Ascending aorta (tissue), 2 donors: ENCODE results near the gene UBFD1. TPM values are rescaled to one million over a fixed set of nuclear protein-coding genes. Genes with fewer than 3 reads are reported as not detected.
"Not testable (repeated sequence)": the region's sequence is repeated elsewhere in the genome, so short reads cannot be mapped to it uniquely, and the experiment has no call there.

Experiments
- DNase-seq, 2 donors: peaks; one replicate each; pipeline ENCODE4 v3.0.0-alpha.2; 2019; ENCODE audit warnings: low spot score in 2 of 2
- H3K27ac ChIP-seq, 2 donors: fragments of 200-600 bp; sonication (generic); one replicate each; pipeline ENCODE4 v1.5.1; 2016 to 2017; ENCODE audit warnings: mild to moderate bottlenecking in 1 of 2
- H3K27me3 ChIP-seq: fragments of 200-600 bp; sonication (generic); one replicate; pipeline ENCODE4 v1.5.1; 2017
- H3K36me3 ChIP-seq, 2 donors: fragments of 200-600 bp; sonication (generic); one replicate each; pipeline ENCODE4 v1.5.1; 2016
- H3K4me1 ChIP-seq, 2 donors: fragments of 200-600 bp; sonication (generic); one replicate each; pipeline ENCODE4 v1.5.1; 2016 to 2017; ENCODE audit warnings: mild to moderate bottlenecking in 1 of 2
- H3K4me3 ChIP-seq, 2 donors: fragments of 200-600 bp; sonication (generic); one replicate each; pipeline ENCODE4 v1.5.1; 2016 to 2017; ENCODE audit warnings: mild to moderate bottlenecking in 1 of 2
- H3K9me3 ChIP-seq, 2 donors: fragments of 200-600 bp; sonication (generic); one replicate each; pipeline ENCODE4 v1.5.1; 2016
- intact Hi-C: fragments of 100-400 bp; cut with DNase I; formaldehyde crosslinking; loops from one replicate; pipeline ENCODE4 v1.15.1; 2023
- total RNA-seq: library from RNA; depleted of rRNA; stranded (reverse); fragments of >200 nt; gene quantifications from one replicate; pipeline ENCODE4 v1.1.0, GENCODE V29; 2016
- TF ChIP-seq, protein P1 (sequence below), 3 experiments: fragments of 200-600 bp in 2 of 3; fragments of 450-650 bp in 1 of 3; sonication (generic) in 2 of 3; IDR thresholded peaks; one replicate each; pipeline ENCODE4 v1.5.1; 2016 to 2019; ENCODE audit warnings: antibody characterized with exemption in 3 of 3, mild to moderate bottlenecking in 1 of 3, moderate library complexity in 1 of 3

The UBFD1 gene
- total RNA-seq, 1 donor from 2014 or later, result 51.8 TPM

DNA sequence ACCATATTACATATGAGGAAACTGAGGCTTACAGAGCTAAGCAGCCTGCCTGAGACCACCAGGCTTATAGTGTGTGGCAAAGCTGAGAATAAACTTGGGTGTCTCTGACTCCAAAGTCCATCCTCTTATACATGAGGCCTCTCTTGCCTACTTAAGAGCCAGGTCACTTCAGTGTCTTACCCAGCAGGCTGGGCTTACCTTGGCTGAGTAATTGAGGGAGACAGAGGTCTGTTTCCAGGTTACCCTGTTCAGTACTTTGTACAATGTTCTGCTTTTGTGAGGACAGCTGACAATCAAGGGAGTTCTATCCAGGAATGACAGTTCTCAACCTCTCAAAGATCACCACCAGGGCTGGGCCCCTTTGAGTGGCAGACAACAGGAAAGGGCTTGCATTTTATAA is 24.2 kb downstream of the UBFD1 start:
- no peak overlapping the region for H3K27ac ChIP-seq
- peaks cover 56 to 77% of the 10 kb centered on the region in 2 donors for H3K36me3 ChIP-seq
- no peak overlapping the region for H3K4me3 ChIP-seq
- no peaks in the 10 kb centered on the region for H3K9me3 ChIP-seq
- H3K27me3 ChIP-seq, result no peaks in the 10 kb centered on the region
- no peaks in the 10 kb centered on the region for H3K4me1 ChIP-seq
- intact Hi-C loops, result no loop called here
- TF ChIP-seq, protein P1, sequence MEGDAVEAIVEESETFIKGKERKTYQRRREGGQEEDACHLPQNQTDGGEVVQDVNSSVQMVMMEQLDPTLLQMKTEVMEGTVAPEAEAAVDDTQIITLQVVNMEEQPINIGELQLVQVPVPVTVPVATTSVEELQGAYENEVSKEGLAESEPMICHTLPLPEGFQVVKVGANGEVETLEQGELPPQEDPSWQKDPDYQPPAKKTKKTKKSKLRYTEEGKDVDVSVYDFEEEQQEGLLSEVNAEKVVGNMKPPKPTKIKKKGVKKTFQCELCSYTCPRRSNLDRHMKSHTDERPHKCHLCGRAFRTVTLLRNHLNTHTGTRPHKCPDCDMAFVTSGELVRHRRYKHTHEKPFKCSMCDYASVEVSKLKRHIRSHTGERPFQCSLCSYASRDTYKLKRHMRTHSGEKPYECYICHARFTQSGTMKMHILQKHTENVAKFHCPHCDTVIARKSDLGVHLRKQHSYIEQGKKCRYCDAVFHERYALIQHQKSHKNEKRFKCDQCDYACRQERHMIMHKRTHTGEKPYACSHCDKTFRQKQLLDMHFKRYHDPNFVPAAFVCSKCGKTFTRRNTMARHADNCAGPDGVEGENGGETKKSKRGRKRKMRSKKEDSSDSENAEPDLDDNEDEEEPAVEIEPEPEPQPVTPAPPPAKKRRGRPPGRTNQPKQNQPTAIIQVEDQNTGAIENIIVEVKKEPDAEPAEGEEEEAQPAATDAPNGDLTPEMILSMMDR (IDR thresholded peaks at IDR 0.05), result no peak
- peak in 1 of 2 donors; percentile 12 for DNase-seq

GRCh38 chr16:23583271-23583670 is 25.7 kb downstream of the UBFD1 start:
- H3K36me3 ChIP-seq, result peaks cover 70 to 80% of the 10 kb centered on the region in 2 donors

GRCh38 chr16:23584186-23585076 is 26.9 kb downstream of the UBFD1 start:
- intact Hi-C loops, result no loop called here
- TF ChIP-seq, protein P1 (IDR thresholded peaks at IDR 0.05), result no peak
- Histone ChIP-seq H3K9me3 (no peaks in the 10 kb centered on the region), H3K36me3 (peaks cover 72 to 83% of the 10 kb centered on the region in 2 donors), H3K4me3 (no peak overlapping the region), H3K4me1 (no peaks in the 10 kb centered on the region), H3K27me3 (no peaks in the 10 kb centered on the region), H3K27ac (no peak overlapping the region)
- peak in 1 of 2 donors; percentile 47 for DNase-seq

More at GRCh38 chr16:23583271-23583670, 25.7 kb downstream of the UBFD1 start:
- H3K4me1 ChIP-seq, H3K27me3 ChIP-seq, H3K27ac ChIP-seq, DNase-seq, H3K4me3 ChIP-seq, intact Hi-C loops, H3K9me3 ChIP-seq: not testable (repeated sequence)

- Histone ChIP-seq H3K9me3 (no peaks in the 10 kb centered on the region), H3K36me3 (peaks cover 56 to 86% of the 10 kb centered on the region in 2 donors), H3K27me3 (no peaks in the 10 kb centered on the region), H3K4me3 (no peak overlapping the region), H3K27ac (no peak overlapping the region), H3K4me1 (no peaks in the 10 kb centered on the region)
- TF ChIP-seq, protein P1 (IDR thresholded peaks at IDR 0.05), result no peak
- intact Hi-C loops, result no loop called here
- DNase-seq, result no peak
These were observed 30.2 kb downstream of the UBFD1 start for GRCh38 chr16:23587726-23588125.

- no peak overlapping the region for H3K4me3 ChIP-seq
- TF ChIP-seq, protein P1 (IDR thresholded peaks at IDR 0.05), result no peak
- peaks cover 46 to 81% of the 10 kb centered on the region in 2 donors for H3K36me3 ChIP-seq
- H3K4me1 ChIP-seq, result peaks cover 3 to 9% of the 10 kb centered on the region in 2 donors
- no peak for DNase-seq
- intact Hi-C loops, result no loop called here
- H3K27me3 ChIP-seq, result no peaks in the 10 kb centered on the region
- no peaks in the 10 kb centered on the region for H3K9me3 ChIP-seq
- H3K27ac ChIP-seq, result no peak overlapping the region
These were observed 32.7 kb downstream of the UBFD1 start for GRCh38 chr16:23590181-23590580.

GRCh38 chr16:23594186-23594585 is 36.7 kb downstream of the UBFD1 start:
- Histone ChIP-seq H3K4me3 (no peak overlapping the region), H3K9me3 (no peaks in the 10 kb centered on the region), H3K27me3 (no peaks in the 10 kb centered on the region), H3K27ac (no peak overlapping the region), H3K4me1 (peaks cover 7 to 14% of the 10 kb centered on the region in 2 donors), H3K36me3 (peaks cover 11 to 42% of the 10 kb centered on the region in 2 donors)
- intact Hi-C loops, result no loop called here
- TF ChIP-seq, protein P1 (IDR thresholded peaks at IDR 0.05), result no peak
- DNase-seq, result no peak
